Activated CD4-positive, alpha-beta T cell treated with anti-CD3 and anti-CD28 coated beads, Interleukin-2, amount 50 U/mL, for 4 hours (primary cell): ENCODE measurements around the gene MDH1.
"Not testable (repeated sequence)": the region's sequence is repeated elsewhere in the genome, so short reads cannot be mapped to it uniquely, and the experiment has no call there.

ENCODE experiments used
- DNase-seq, 2 experiments: peaks; one replicate each; pipeline ENCODE4 v3.0.0-alpha.2; 2020

MDH1 gene

GRCh38 chr2:63588385-63589147 lies at the start of gene MDH1, which contains the start of gene WDPCP:
Gene MDH1, plus strand, starts transcription at chr2:63588963. Its CDS starts 81 bp downstream, at chr2:63589044.
Gene WDPCP, minus strand, starts transcription at chr2:63588477. Its CDS starts 206 bp downstream, at chr2:63588271.
- DNase-seq = peak; percentile 93 to 95

- DNase-seq = no peak
Measured at GRCh38 chr2:63539416-63540162, 49.2 kb upstream of the MDH1 start.

- no peak for DNase-seq
Measured at GRCh38 chr2:63544017-63544627, 44.6 kb upstream of the MDH1 start.

GRCh38 chr2:63545023-63545422 lies 43.7 kb upstream of the MDH1 start:
- DNase-seq = no peak

GRCh38 chr2:63553049-63553448 lies 35.7 kb upstream of the MDH1 start:
- DNase-seq = no peak

GRCh38 chr2:63555299-63555698 lies 33.5 kb upstream of the MDH1 start:
- no peak for DNase-seq

GRCh38 chr2:63555931-63556330 lies 32.8 kb upstream of the MDH1 start:
- DNase-seq = no peak

- not testable (repeated sequence) for DNase-seq
Measured at GRCh38 chr2:63557819-63558218, 30.9 kb upstream of the MDH1 start.

- DNase-seq = not testable (repeated sequence)
Measured at GRCh38 chr2:63558922-63559321, 29.8 kb upstream of the MDH1 start.

- no peak for DNase-seq
Measured at GRCh38 chr2:63562751-63563150, 26.0 kb upstream of the MDH1 start.

- no peak for DNase-seq
Measured at GRCh38 chr2:63569740-63570139, 19.0 kb upstream of the MDH1 start.

- no peak for DNase-seq
Measured at GRCh38 chr2:63571291-63571690, 17.5 kb upstream of the MDH1 start.

GRCh38 chr2:63572001-63572400 lies 16.8 kb upstream of the MDH1 start:
- no peak for DNase-seq

GRCh38 chr2:63573026-63573425 lies 15.7 kb upstream of the MDH1 start:
- DNase-seq = not testable (repeated sequence)

- DNase-seq = not testable (repeated sequence)
Measured at GRCh38 chr2:63573726-63574345, 14.9 kb upstream of the MDH1 start.

GRCh38 chr2:63576546-63576945 lies 12.2 kb upstream of the MDH1 start:
- no peak for DNase-seq

- DNase-seq = no peak
Measured at GRCh38 chr2:63578767-63579166, 10.0 kb upstream of the MDH1 start.

GRCh38 chr2:63580651-63581297 lies 8.0 kb upstream of the MDH1 start:
- DNase-seq = no peak

- DNase-seq = no peak
Measured at GRCh38 chr2:63581298-63581961, 7.3 kb upstream of the MDH1 start.

- DNase-seq = no peak
Measured at GRCh38 chr2:63582873-63583272, 5.9 kb upstream of the MDH1 start.

GRCh38 chr2:63587814-63588384 lies 864 bp upstream of the MDH1 start:
- no peak for DNase-seq
